ENCODE results near the gene AANAT. TPM values are rescaled to one million over a fixed set of nuclear protein-coding genes. Genes with fewer than 3 reads are reported as not detected.

The AANAT gene
- total RNA-seq, 1 experiment from 2014 or later = not detected

GRCh38 chr17:76471498-76472257 is 4.3 kb downstream of the AANAT start:
- no peak for TF ChIP-seq CTCF (IDR thresholded peaks at IDR 0.05; ENCODE audit: unreplicated experiment)
- no peak overlapping the region for H3K27ac Mint-ChIP-seq (ENCODE audit: unreplicated experiment)

GRCh38 chr17:76472258-76472645 is 4.8 kb downstream of the AANAT start:
- H3K27ac Mint-ChIP-seq (ENCODE audit: unreplicated experiment) = no peak overlapping the region
- no peaks in the 10 kb centered on the region for H3K9me3 Mint-ChIP-seq (ENCODE audit: low read depth, unreplicated experiment)
- H3K4me1 Mint-ChIP-seq (ENCODE audit: low read depth, unreplicated experiment) = no peaks in the 10 kb centered on the region
- no peak for TF ChIP-seq CTCF (IDR thresholded peaks at IDR 0.05; ENCODE audit: unreplicated experiment)
- BruUV-seq (replicated peaks) = no TSS peak
- H3K27me3 Mint-ChIP-seq (ENCODE audit: unreplicated experiment) = no peaks in the 10 kb centered on the region
- no peak overlapping the region for H3K4me3 Mint-ChIP-seq (ENCODE audit: low read depth, unreplicated experiment)
- no peak for DNase-seq
- peaks cover 22% of the 10 kb centered on the region for H3K36me3 Mint-ChIP-seq (ENCODE audit: insufficient read depth, unreplicated experiment)
- intact Hi-C loops (cut with micrococcal nuclease; ENCODE audit: unreplicated experiment) = no loop called here
- CTCF ChIA-PET = no interaction called here

More at GRCh38 chr17:76471498-76472257, 4.3 kb downstream of the AANAT start:
- Mint-ChIP-seq H3K4me1 (ENCODE audit: low read depth, unreplicated experiment) (no peaks in the 10 kb centered on the region), H3K36me3 (ENCODE audit: insufficient read depth, unreplicated experiment) (peaks cover 22% of the 10 kb centered on the region), H3K9me3 (ENCODE audit: low read depth, unreplicated experiment) (no peaks in the 10 kb centered on the region), H3K4me3 (ENCODE audit: low read depth, unreplicated experiment) (no peak overlapping the region), H3K27me3 (ENCODE audit: unreplicated experiment) (no peaks in the 10 kb centered on the region)
- CTCF ChIA-PET = no interaction called here
- no TSS peak for BruUV-seq (replicated peaks)
- intact Hi-C loops (cut with micrococcal nuclease; ENCODE audit: unreplicated experiment) = no loop called here
- DNase-seq = no peak

DNA sequence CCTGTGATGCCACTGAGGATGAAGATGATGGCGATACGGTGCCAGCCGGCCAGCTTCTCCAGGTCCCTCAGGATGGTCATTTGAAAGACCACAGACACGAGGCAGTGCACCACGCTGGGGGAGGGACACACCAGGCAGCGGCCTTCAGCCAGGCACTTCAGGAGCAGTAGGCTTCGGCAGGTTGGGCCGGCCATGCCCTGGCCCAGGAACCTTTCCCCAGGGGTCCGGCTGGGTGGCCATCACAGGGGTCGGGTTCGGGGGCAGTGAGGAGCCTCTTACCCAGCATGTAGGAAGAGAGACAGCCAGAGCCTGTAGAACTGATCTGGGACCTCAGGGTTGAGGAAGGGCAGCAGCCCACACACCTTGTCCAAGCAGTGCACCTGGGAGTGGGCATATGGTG is 5.3 kb downstream of the AANAT start:
- no peaks in the 10 kb centered on the region for H3K27me3 Mint-ChIP-seq (ENCODE audit: unreplicated experiment)
- no peak overlapping the region for H3K4me3 Mint-ChIP-seq (ENCODE audit: low read depth, unreplicated experiment)
- no peak for DNase-seq
- CTCF ChIA-PET = no interaction called here
- H3K4me1 Mint-ChIP-seq (ENCODE audit: low read depth, unreplicated experiment) = no peaks in the 10 kb centered on the region
- H3K9me3 Mint-ChIP-seq (ENCODE audit: low read depth, unreplicated experiment) = no peaks in the 10 kb centered on the region
- no peak for TF ChIP-seq CTCF (IDR thresholded peaks at IDR 0.05; ENCODE audit: unreplicated experiment)
- no TSS peak for BruUV-seq (replicated peaks)
- H3K36me3 Mint-ChIP-seq (ENCODE audit: insufficient read depth, unreplicated experiment) = peaks cover 22% of the 10 kb centered on the region
- intact Hi-C loops (cut with micrococcal nuclease; ENCODE audit: unreplicated experiment) = no loop called here
- no peak overlapping the region for H3K27ac Mint-ChIP-seq (ENCODE audit: unreplicated experiment)

- no peaks in the 10 kb centered on the region for H3K9me3 Mint-ChIP-seq (ENCODE audit: low read depth, unreplicated experiment)
- BruUV-seq (replicated peaks) = no TSS peak
- intact Hi-C loops (cut with micrococcal nuclease; ENCODE audit: unreplicated experiment) = no loop called here
- H3K27ac Mint-ChIP-seq (ENCODE audit: unreplicated experiment) = no peak overlapping the region
- CTCF ChIA-PET = no interaction called here
- no peaks in the 10 kb centered on the region for H3K4me1 Mint-ChIP-seq (ENCODE audit: low read depth, unreplicated experiment)
- H3K27me3 Mint-ChIP-seq (ENCODE audit: unreplicated experiment) = no peaks in the 10 kb centered on the region
- TF ChIP-seq CTCF (IDR thresholded peaks at IDR 0.05; ENCODE audit: unreplicated experiment) = peak; percentile 32
- H3K36me3 Mint-ChIP-seq (ENCODE audit: insufficient read depth, unreplicated experiment) = peaks cover 22% of the 10 kb centered on the region
- DNase-seq = no peak
- no peak overlapping the region for H3K4me3 Mint-ChIP-seq (ENCODE audit: low read depth, unreplicated experiment)
These were observed 6.2 kb downstream of the AANAT start for GRCh38 chr17:76473541-76473985.
